Neural cell (in vitro differentiated cells): Measurements from ENCODE around the gene C1GALT1. TPM values are rescaled to one million over a fixed set of nuclear protein-coding genes. Genes with fewer than 3 reads are reported as not detected.

Source experiments
- H2AFZ ChIP-seq: fragments of 200-600, 300-800 bp; sonication (generic), shearing (Covaris generic); 2 replicates; pipeline ENCODE4 v1.6.0; 2014; ENCODE audit warnings: low read depth, mild to moderate bottlenecking, antibody characterized with exemption, low read length, moderate library complexity
- H3F3A ChIP-seq: fragments of 200-600 bp; shearing (Covaris generic); 2 replicates; pipeline ENCODE4 v1.6.1; 2016; ENCODE audit warnings: mild to moderate bottlenecking, moderate library complexity, mixed read lengths, antibody characterized with exemption, low read length; ENCODE audit not compliant: insufficient read depth, poor library complexity, severe bottlenecking
- H3K27ac ChIP-seq: fragments of 200-600, 300-800 bp; sonication (generic), shearing (Covaris generic); 2 replicates; pipeline ENCODE4 v1.5.1; 2014; ENCODE audit warnings: mild to moderate bottlenecking, low read length, moderate library complexity
- H3K27me3 ChIP-seq: fragments of 300-800, 200-600 bp; sonication (generic), shearing (Covaris generic); 2 replicates; pipeline ENCODE4 v1.6.0; 2014; ENCODE audit warnings: mild to moderate bottlenecking, low read depth, low read length, moderate library complexity; ENCODE audit not compliant: insufficient read depth
- H3K36me3 ChIP-seq: fragments of 300-800, 200-600 bp; sonication (generic), shearing (Covaris generic); 2 replicates; pipeline ENCODE4 v1.5.1; 2014; ENCODE audit warnings: mild to moderate bottlenecking, antibody characterized with exemption, low read length, moderate library complexity; ENCODE audit not compliant: insufficient read depth
- H3K4me2 ChIP-seq: fragments of 300-800, 200-600 bp; sonication (generic), shearing (Covaris generic); 2 replicates; pipeline ENCODE4 v1.6.0; 2014; ENCODE audit warnings: mild to moderate bottlenecking, low read length
- H3K4me3 ChIP-seq: fragments of 300-800, 200-600 bp; sonication (generic), shearing (Covaris generic); 2 replicates; pipeline ENCODE4 v1.5.1; 2014; ENCODE audit warnings: mild to moderate bottlenecking, low read length, moderate library complexity
- H3K79me2 ChIP-seq: fragments of 200-600 bp; shearing (Covaris generic); replicated peaks from 2 replicates; pipeline ENCODE4 v1.6.0; 2014; ENCODE audit warnings: mild to moderate bottlenecking, low read length, moderate library complexity; ENCODE audit not compliant: insufficient read depth
- H3K9ac ChIP-seq: fragments of 300-800, 200-600 bp; sonication (generic), shearing (Covaris generic); 2 replicates; pipeline ENCODE4 v1.6.1; 2016; ENCODE audit warnings: mild to moderate bottlenecking, low read length, mixed read lengths
- H3K9me2 ChIP-seq: fragments of 200-600 bp; shearing (Covaris generic); 2 replicates; pipeline ENCODE4 v1.6.1; 2016; ENCODE audit warnings: mild to moderate bottlenecking, low read length, mixed read lengths; ENCODE audit not compliant: insufficient read depth
- H3K9me3 ChIP-seq: fragments of 200-600, 300-800 bp; sonication (generic), shearing (Covaris generic); 2 replicates; pipeline ENCODE4 v1.6.1; 2016; ENCODE audit warnings: mild to moderate bottlenecking, mixed run types, low read length, moderate library complexity, mixed read lengths
- H4K20me1 ChIP-seq: fragments of 200-600 bp; shearing (Covaris generic); 2 replicates; pipeline ENCODE4 v1.6.1; 2016; ENCODE audit warnings: mild to moderate bottlenecking, mixed run types; ENCODE audit not compliant: insufficient read depth
- EP300 ChIP-seq: fragments of 450-650 bp; conservative IDR thresholded peaks from 2 replicates; pipeline ENCODE4 v1.6.1; 2014; ENCODE audit warnings: antibody characterized with exemption, mild to moderate bottlenecking, moderate library complexity; ENCODE audit not compliant: poor library complexity, severe bottlenecking
- EZH2 ChIP-seq: fragments of 200-600, 300-800 bp; shearing (Covaris generic), sonication (generic); IDR thresholded peaks from 2 replicates; pipeline ENCODE4 v1.6.1; 2014; ENCODE audit warnings: antibody characterized with exemption, low read length, borderline replicate concordance, mild to moderate bottlenecking; ENCODE audit not compliant: insufficient read depth, poor library complexity, severe bottlenecking
- MXI1 ChIP-seq: fragments of 450-650 bp; conservative IDR thresholded peaks from 2 replicates; pipeline ENCODE4 v1.6.1; 2014; ENCODE audit warnings: antibody characterized with exemption, mild to moderate bottlenecking; ENCODE audit not compliant: poor library complexity, severe bottlenecking
- POLR2AphosphoS5 ChIP-seq: IDR thresholded peaks from 2 replicates; pipeline ENCODE4 v1.6.1; 2012
- RAD21 ChIP-seq: fragments of 450-650 bp; conservative IDR thresholded peaks from 2 replicates; pipeline ENCODE4 v1.6.1; 2014; ENCODE audit warnings: antibody characterized with exemption, mild to moderate bottlenecking, moderate library complexity
- SMC3 ChIP-seq: fragments of 450-650 bp; conservative IDR thresholded peaks from 2 replicates; pipeline ENCODE4 v1.6.1; 2014; ENCODE audit warnings: antibody characterized with exemption, mild to moderate bottlenecking, moderate library complexity; ENCODE audit not compliant: poor library complexity
- TAF1 ChIP-seq: IDR thresholded peaks from 2 replicates; pipeline ENCODE4 v1.6.1; 2012; ENCODE audit warnings: low read depth
- polyA plus RNA-seq: library from polyadenylated mRNA; depleted of rRNA; stranded (reverse); fragments of >200 nt; gene quantifications from 2 replicates; pipeline ENCODE4 v1.2.3, GENCODE V29; 2014
- TF ChIP-seq, protein P1 (sequence below): IDR thresholded peaks from 2 replicates; pipeline ENCODE4 v1.6.1; 2012; ENCODE audit warnings: borderline replicate concordance
- TF ChIP-seq, protein P2 (sequence below): fragments of 450-650 bp; IDR thresholded peaks from 2 replicates; pipeline ENCODE4 v1.5.1; 2014; ENCODE audit warnings: antibody characterized with exemption, mild to moderate bottlenecking, moderate library complexity; ENCODE audit not compliant: poor library complexity, severe bottlenecking

C1GALT1 gene
- polyA plus RNA-seq, 1 donor from 2014 or later: 25.0 TPM

DNA sequence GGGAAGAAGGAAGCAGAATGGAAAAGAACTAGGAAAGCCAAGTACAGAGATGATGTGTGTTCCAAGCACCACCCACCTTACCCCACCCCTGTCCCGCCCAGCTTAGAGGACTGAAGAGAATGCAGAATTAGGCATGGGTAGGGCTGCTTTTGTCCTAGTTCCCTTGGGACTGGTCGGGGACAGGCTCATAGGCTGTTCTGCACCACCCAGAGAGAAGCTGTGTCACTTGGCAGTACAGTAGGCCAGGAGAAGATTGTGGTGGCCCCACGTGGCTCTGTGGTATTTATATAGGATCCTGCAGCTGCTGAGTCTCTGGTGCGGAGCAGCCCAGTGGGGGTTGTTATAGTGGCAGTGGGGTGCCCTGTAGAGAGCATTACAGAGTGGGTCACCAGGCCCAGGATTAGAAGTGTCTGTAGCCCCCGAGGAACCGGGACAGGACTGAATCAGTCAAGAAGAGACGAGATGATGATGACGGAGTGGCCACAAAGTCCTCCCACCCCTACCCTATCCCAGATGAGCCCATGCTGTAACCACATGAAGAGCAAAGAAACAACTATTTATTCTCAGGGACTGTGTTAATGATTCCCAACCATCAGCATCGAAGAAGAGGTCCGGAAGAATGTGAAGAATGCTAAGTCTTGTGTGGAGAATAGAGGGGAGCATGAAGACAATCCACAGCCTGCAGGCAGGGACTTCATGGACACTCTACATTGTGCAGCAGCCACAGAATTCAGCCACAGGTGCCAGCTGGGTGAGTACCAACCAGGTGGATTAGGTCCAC is 88.9 kb downstream of the C1GALT1 start:
- no peaks in the 10 kb centered on the region for H4K20me1 ChIP-seq
- TF ChIP-seq RAD21 (no peak), TAF1 (no peak), SMC3 (no peak), EZH2 (no peak), POLR2AphosphoS5 (no peak), EP300 (no peak), MXI1 (no peak)
- TF ChIP-seq, protein P1, sequence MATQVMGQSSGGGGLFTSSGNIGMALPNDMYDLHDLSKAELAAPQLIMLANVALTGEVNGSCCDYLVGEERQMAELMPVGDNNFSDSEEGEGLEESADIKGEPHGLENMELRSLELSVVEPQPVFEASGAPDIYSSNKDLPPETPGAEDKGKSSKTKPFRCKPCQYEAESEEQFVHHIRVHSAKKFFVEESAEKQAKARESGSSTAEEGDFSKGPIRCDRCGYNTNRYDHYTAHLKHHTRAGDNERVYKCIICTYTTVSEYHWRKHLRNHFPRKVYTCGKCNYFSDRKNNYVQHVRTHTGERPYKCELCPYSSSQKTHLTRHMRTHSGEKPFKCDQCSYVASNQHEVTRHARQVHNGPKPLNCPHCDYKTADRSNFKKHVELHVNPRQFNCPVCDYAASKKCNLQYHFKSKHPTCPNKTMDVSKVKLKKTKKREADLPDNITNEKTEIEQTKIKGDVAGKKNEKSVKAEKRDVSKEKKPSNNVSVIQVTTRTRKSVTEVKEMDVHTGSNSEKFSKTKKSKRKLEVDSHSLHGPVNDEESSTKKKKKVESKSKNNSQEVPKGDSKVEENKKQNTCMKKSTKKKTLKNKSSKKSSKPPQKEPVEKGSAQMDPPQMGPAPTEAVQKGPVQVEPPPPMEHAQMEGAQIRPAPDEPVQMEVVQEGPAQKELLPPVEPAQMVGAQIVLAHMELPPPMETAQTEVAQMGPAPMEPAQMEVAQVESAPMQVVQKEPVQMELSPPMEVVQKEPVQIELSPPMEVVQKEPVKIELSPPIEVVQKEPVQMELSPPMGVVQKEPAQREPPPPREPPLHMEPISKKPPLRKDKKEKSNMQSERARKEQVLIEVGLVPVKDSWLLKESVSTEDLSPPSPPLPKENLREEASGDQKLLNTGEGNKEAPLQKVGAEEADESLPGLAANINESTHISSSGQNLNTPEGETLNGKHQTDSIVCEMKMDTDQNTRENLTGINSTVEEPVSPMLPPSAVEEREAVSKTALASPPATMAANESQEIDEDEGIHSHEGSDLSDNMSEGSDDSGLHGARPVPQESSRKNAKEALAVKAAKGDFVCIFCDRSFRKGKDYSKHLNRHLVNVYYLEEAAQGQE: no peak
- TF ChIP-seq, protein P2, sequence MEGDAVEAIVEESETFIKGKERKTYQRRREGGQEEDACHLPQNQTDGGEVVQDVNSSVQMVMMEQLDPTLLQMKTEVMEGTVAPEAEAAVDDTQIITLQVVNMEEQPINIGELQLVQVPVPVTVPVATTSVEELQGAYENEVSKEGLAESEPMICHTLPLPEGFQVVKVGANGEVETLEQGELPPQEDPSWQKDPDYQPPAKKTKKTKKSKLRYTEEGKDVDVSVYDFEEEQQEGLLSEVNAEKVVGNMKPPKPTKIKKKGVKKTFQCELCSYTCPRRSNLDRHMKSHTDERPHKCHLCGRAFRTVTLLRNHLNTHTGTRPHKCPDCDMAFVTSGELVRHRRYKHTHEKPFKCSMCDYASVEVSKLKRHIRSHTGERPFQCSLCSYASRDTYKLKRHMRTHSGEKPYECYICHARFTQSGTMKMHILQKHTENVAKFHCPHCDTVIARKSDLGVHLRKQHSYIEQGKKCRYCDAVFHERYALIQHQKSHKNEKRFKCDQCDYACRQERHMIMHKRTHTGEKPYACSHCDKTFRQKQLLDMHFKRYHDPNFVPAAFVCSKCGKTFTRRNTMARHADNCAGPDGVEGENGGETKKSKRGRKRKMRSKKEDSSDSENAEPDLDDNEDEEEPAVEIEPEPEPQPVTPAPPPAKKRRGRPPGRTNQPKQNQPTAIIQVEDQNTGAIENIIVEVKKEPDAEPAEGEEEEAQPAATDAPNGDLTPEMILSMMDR: no peak
- H3K9me3 ChIP-seq: no peaks in the 10 kb centered on the region
- H3K36me3 ChIP-seq: no peaks in the 10 kb centered on the region
- H3K9me2 ChIP-seq: no peaks in the 10 kb centered on the region
- no peak overlapping the region for H3K4me3 ChIP-seq
- no peak overlapping the region for H2AFZ ChIP-seq
- H3K79me2 ChIP-seq: no peaks in the 10 kb centered on the region
- no peaks in the 10 kb centered on the region for H3K27me3 ChIP-seq
- H3K27ac ChIP-seq: no peak overlapping the region
- no peaks in the 10 kb centered on the region for H3F3A ChIP-seq
- no peak overlapping the region for H3K4me2 ChIP-seq
- no peak overlapping the region for H3K9ac ChIP-seq

DNA sequence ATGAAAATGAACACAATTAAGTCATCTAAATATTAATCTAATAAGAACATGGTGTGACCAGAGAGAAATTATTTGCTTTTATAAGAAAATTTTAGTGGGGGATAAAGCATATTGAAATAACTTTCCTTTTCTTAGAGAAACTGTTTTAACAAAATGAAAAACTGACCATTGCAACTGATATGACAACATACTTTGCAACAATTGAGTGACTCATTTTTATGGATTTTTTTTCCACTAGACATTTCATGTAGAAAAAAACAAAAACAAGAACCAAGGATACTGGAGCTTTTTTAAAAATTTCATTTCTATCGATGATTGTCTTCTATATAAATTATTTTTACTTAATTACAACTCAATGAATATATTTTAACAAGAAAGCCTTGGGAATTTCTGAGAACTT is 90.0 kb downstream of the C1GALT1 start:
- Histone ChIP-seq H3K27ac (no peak overlapping the region), H3K4me3 (no peak overlapping the region), H3K9ac (no peak overlapping the region), H4K20me1 (no peaks in the 10 kb centered on the region), H3K9me2 (no peaks in the 10 kb centered on the region), H3K36me3 (no peaks in the 10 kb centered on the region), H3K9me3 (no peaks in the 10 kb centered on the region), H3K4me2 (no peak overlapping the region), H3K27me3 (no peaks in the 10 kb centered on the region), H3F3A (no peaks in the 10 kb centered on the region), H3K79me2 (no peaks in the 10 kb centered on the region), H2AFZ (no peak overlapping the region)
- TF ChIP-seq, protein P1: no peak
